ENCODE results near the gene RFT1.

- no peak for TF ChIP-seq EZH2 (IDR thresholded peaks at IDR 0.05; ENCODE audit: borderline replicate concordance, low read depth, low read length, severe bottlenecking)
- TF ChIP-seq CTCF (IDR thresholded peaks at IDR 0.05; ENCODE audit: borderline replicate concordance, extremely low read depth, low read length, poor library complexity, severe bottlenecking), result no peak
Measured at GRCh38 chr3:53111822-53112221, 18.4 kb downstream of the RFT1 start.

All from DND-41 (cell line).